Neural cell (in vitro differentiated cells): ENCODE results near the gene STAU1. TPM values are rescaled to one million over a fixed set of nuclear protein-coding genes. Genes with fewer than 3 reads are reported as not detected.

ENCODE experiments used
- H2AFZ ChIP-seq: fragments of 200-600, 300-800 bp; sonication (generic), shearing (Covaris generic); 2 replicates; pipeline ENCODE4 v1.6.0; 2014; ENCODE audit warnings: low read depth, mild to moderate bottlenecking, antibody characterized with exemption, low read length, moderate library complexity
- H3F3A ChIP-seq: fragments of 200-600 bp; shearing (Covaris generic); 2 replicates; pipeline ENCODE4 v1.6.1; 2016; ENCODE audit warnings: mild to moderate bottlenecking, moderate library complexity, mixed read lengths, antibody characterized with exemption, low read length; ENCODE audit not compliant: insufficient read depth, poor library complexity, severe bottlenecking
- H3K27ac ChIP-seq: fragments of 200-600, 300-800 bp; sonication (generic), shearing (Covaris generic); 2 replicates; pipeline ENCODE4 v1.5.1; 2014; ENCODE audit warnings: mild to moderate bottlenecking, low read length, moderate library complexity
- H3K27me3 ChIP-seq: fragments of 300-800, 200-600 bp; sonication (generic), shearing (Covaris generic); 2 replicates; pipeline ENCODE4 v1.6.0; 2014; ENCODE audit warnings: mild to moderate bottlenecking, low read depth, low read length, moderate library complexity; ENCODE audit not compliant: insufficient read depth
- H3K36me3 ChIP-seq: fragments of 300-800, 200-600 bp; sonication (generic), shearing (Covaris generic); 2 replicates; pipeline ENCODE4 v1.5.1; 2014; ENCODE audit warnings: mild to moderate bottlenecking, antibody characterized with exemption, low read length, moderate library complexity; ENCODE audit not compliant: insufficient read depth
- H3K4me2 ChIP-seq: fragments of 300-800, 200-600 bp; sonication (generic), shearing (Covaris generic); 2 replicates; pipeline ENCODE4 v1.6.0; 2014; ENCODE audit warnings: mild to moderate bottlenecking, low read length
- H3K4me3 ChIP-seq: fragments of 300-800, 200-600 bp; sonication (generic), shearing (Covaris generic); 2 replicates; pipeline ENCODE4 v1.5.1; 2014; ENCODE audit warnings: mild to moderate bottlenecking, low read length, moderate library complexity
- H3K79me2 ChIP-seq: fragments of 200-600 bp; shearing (Covaris generic); replicated peaks from 2 replicates; pipeline ENCODE4 v1.6.0; 2014; ENCODE audit warnings: mild to moderate bottlenecking, low read length, moderate library complexity; ENCODE audit not compliant: insufficient read depth
- H3K9ac ChIP-seq: fragments of 300-800, 200-600 bp; sonication (generic), shearing (Covaris generic); 2 replicates; pipeline ENCODE4 v1.6.1; 2016; ENCODE audit warnings: mild to moderate bottlenecking, low read length, mixed read lengths
- H3K9me2 ChIP-seq: fragments of 200-600 bp; shearing (Covaris generic); 2 replicates; pipeline ENCODE4 v1.6.1; 2016; ENCODE audit warnings: mild to moderate bottlenecking, low read length, mixed read lengths; ENCODE audit not compliant: insufficient read depth
- H3K9me3 ChIP-seq: fragments of 200-600, 300-800 bp; sonication (generic), shearing (Covaris generic); 2 replicates; pipeline ENCODE4 v1.6.1; 2016; ENCODE audit warnings: mild to moderate bottlenecking, mixed run types, low read length, moderate library complexity, mixed read lengths
- H4K20me1 ChIP-seq: fragments of 200-600 bp; shearing (Covaris generic); 2 replicates; pipeline ENCODE4 v1.6.1; 2016; ENCODE audit warnings: mild to moderate bottlenecking, mixed run types; ENCODE audit not compliant: insufficient read depth
- CTCF ChIP-seq: fragments of 450-650 bp; IDR thresholded peaks from 2 replicates; pipeline ENCODE4 v1.5.1; 2014; ENCODE audit warnings: antibody characterized with exemption, mild to moderate bottlenecking, moderate library complexity; ENCODE audit not compliant: poor library complexity, severe bottlenecking
- EP300 ChIP-seq: fragments of 450-650 bp; conservative IDR thresholded peaks from 2 replicates; pipeline ENCODE4 v1.6.1; 2014; ENCODE audit warnings: antibody characterized with exemption, mild to moderate bottlenecking, moderate library complexity; ENCODE audit not compliant: poor library complexity, severe bottlenecking
- EZH2 ChIP-seq: fragments of 200-600, 300-800 bp; shearing (Covaris generic), sonication (generic); IDR thresholded peaks from 2 replicates; pipeline ENCODE4 v1.6.1; 2014; ENCODE audit warnings: antibody characterized with exemption, low read length, borderline replicate concordance, mild to moderate bottlenecking; ENCODE audit not compliant: insufficient read depth, poor library complexity, severe bottlenecking
- MXI1 ChIP-seq: fragments of 450-650 bp; conservative IDR thresholded peaks from 2 replicates; pipeline ENCODE4 v1.6.1; 2014; ENCODE audit warnings: antibody characterized with exemption, mild to moderate bottlenecking; ENCODE audit not compliant: poor library complexity, severe bottlenecking
- POLR2AphosphoS5 ChIP-seq: IDR thresholded peaks from 2 replicates; pipeline ENCODE4 v1.6.1; 2012
- RAD21 ChIP-seq: fragments of 450-650 bp; conservative IDR thresholded peaks from 2 replicates; pipeline ENCODE4 v1.6.1; 2014; ENCODE audit warnings: antibody characterized with exemption, mild to moderate bottlenecking, moderate library complexity
- REST ChIP-seq: IDR thresholded peaks from 2 replicates; pipeline ENCODE4 v1.6.1; 2012; ENCODE audit warnings: borderline replicate concordance
- SMC3 ChIP-seq: fragments of 450-650 bp; conservative IDR thresholded peaks from 2 replicates; pipeline ENCODE4 v1.6.1; 2014; ENCODE audit warnings: antibody characterized with exemption, mild to moderate bottlenecking, moderate library complexity; ENCODE audit not compliant: poor library complexity
- TAF1 ChIP-seq: IDR thresholded peaks from 2 replicates; pipeline ENCODE4 v1.6.1; 2012; ENCODE audit warnings: low read depth
- polyA plus RNA-seq: library from polyadenylated mRNA; depleted of rRNA; stranded (reverse); fragments of >200 nt; gene quantifications from 2 replicates; pipeline ENCODE4 v1.2.3, GENCODE V29; 2014

STAU1 gene
- polyA plus RNA-seq, 1 donor from 2014 or later = 43.1 TPM

- Histone ChIP-seq H2AFZ (no peak overlapping the region), H3K27ac (no peak overlapping the region), H3K27me3 (no peaks in the 10 kb centered on the region), H3K9ac (no peak overlapping the region), H3K9me3 (no peaks in the 10 kb centered on the region), H4K20me1 (no peaks in the 10 kb centered on the region), H3K36me3 (no peaks in the 10 kb centered on the region), H3K79me2 (no peaks in the 10 kb centered on the region), H3F3A (no peaks in the 10 kb centered on the region), H3K4me3 (no peak overlapping the region), H3K4me2 (no peak overlapping the region), H3K9me2 (no peaks in the 10 kb centered on the region)
- TF ChIP-seq CTCF (peak; percentile 81), REST (no peak), SMC3 (peak; percentile 74), RAD21 (peak; percentile 79), EZH2 (no peak), TAF1 (no peak)
Measured at GRCh38 chr20:49132995-49133478, 55.1 kb downstream of the STAU1 start.

GRCh38 chr20:49123982-49124381, 64.2 kb downstream of the STAU1 start:
- Histone ChIP-seq H3K36me3 (peaks cover 8% of the 10 kb centered on the region), H3K9ac (no peak overlapping the region), H3K9me3 (no peaks in the 10 kb centered on the region), H3K9me2 (no peaks in the 10 kb centered on the region), H4K20me1 (no peaks in the 10 kb centered on the region), H3F3A (no peaks in the 10 kb centered on the region), H3K27ac (no peak overlapping the region), H3K4me2 (no peak overlapping the region), H3K27me3 (no peaks in the 10 kb centered on the region), H2AFZ (no peak overlapping the region), H3K79me2 (no peaks in the 10 kb centered on the region), H3K4me3 (no peak overlapping the region)
- no peak for TF ChIP-seq REST
- TF ChIP-seq EP300 = no peak
- TF ChIP-seq SMC3 = no peak
- TF ChIP-seq EZH2 = no peak
- no peak for TF ChIP-seq TAF1
- TF ChIP-seq CTCF = no peak
- TF ChIP-seq RAD21 = no peak
- no peak for TF ChIP-seq POLR2AphosphoS5
- no peak for TF ChIP-seq MXI1
